Fibroblast of skin of left biceps (primary cell): ENCODE results near the gene SEMA3C.

ENCODE experiments used
- DNase-seq, 2 experiments: peaks; one replicate each; pipeline ENCODE4 v3.0.0-alpha.2; 2013; ENCODE audit warnings: low read depth in 2 of 2

The SEMA3C gene

DNA sequence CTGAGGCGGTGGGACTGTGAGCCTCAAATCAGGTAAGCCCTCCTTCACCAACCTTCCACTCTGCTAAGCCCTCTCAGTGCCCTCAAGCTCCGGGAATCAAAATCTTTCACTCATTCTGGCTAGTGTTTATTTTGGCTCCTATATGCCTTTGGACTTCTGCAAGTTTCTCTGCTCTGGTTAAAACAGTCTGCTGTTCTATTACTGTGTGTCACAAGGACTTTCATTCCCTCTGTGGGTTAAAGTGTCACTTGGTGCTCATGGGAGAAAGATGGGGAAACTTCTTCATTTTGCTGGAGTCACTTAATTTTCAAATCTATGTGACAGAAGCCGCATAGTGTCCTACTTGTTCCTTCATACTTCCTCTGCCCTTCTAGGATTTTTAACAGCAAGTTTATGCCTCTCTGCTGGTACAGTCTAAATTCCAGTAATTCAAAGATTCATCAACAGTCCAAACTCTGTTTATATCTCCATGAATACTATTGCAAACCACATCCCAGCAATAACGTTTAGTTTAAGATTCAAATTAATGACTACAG, 219.1 kb downstream of the SEMA3C start:
- DNase-seq, result no peak

DNA sequence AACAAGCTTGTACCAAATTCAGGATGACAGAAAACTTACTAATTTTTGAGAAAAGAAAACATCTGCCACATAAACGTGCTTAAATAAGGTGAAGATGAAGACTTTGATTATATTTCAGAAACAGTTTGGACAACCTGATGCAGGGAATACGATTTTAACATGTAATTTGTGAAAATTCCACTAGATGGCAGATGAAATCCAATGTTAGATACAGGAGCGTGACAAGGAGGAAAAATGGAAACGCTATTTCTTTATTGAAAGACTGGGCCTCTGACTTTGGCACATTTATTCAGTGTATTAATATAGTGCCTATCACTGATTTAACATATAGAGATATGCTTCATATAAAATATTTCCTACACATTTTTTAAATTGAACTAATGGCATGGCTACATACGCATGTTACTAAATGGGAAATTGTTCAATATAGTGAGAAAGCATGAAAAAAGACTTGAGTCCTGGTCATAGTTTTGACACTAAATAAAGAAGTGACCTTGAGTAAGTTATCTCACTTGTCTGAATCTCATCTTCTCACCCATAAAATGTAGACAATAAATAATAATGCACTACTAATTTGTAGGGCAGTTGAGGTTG, 219.7 kb downstream of the SEMA3C start:
- no peak for DNase-seq
